NCI-H1694 (cell line): ENCODE data around the gene PARD6A.
"Not testable (repeated sequence)": the region's sequence is repeated elsewhere in the genome, so short reads cannot be mapped to it uniquely, and the experiment has no call there.

Source experiments
- DNase-seq: peaks from one replicate; lab custom pipeline; 2025; lab: John Stamatoyannopoulos, UW

Gene PARD6A

DNA sequence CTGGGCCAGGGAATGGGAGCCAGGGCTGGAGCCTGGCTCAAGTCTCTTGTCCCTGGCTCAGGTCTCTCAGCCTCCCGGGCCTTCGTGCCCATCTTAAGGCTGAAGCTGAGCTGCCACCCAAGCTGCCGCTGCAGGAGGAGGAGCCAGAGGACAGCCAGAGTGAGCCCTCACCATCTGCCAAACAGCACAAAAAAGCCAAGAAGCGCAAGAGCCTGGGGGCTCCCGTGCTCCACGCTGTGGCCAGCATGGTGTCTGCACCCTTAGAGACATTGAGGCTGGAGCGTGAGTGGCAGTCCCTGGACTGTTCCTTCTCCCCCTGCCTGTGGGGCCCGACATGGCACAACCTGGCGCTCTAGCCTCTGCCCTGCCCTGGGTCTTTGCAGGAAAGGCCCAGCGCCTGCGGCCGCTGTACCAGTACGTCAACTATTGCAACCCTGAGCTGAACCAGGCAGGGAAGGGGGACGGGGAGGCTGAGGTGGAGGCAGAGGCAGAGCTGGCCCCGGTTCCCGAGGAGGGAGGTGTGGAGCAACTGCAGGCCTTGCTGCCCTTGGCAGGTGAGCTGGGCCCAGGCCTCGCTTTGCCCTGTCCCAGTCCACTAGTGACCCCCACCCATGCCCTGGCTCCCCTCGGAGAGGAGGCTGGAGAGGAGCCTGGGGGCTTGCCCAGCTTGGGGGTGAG is 7.2 kb downstream of the PARD6A start:
- DNase-seq = peak; percentile 88

DNA sequence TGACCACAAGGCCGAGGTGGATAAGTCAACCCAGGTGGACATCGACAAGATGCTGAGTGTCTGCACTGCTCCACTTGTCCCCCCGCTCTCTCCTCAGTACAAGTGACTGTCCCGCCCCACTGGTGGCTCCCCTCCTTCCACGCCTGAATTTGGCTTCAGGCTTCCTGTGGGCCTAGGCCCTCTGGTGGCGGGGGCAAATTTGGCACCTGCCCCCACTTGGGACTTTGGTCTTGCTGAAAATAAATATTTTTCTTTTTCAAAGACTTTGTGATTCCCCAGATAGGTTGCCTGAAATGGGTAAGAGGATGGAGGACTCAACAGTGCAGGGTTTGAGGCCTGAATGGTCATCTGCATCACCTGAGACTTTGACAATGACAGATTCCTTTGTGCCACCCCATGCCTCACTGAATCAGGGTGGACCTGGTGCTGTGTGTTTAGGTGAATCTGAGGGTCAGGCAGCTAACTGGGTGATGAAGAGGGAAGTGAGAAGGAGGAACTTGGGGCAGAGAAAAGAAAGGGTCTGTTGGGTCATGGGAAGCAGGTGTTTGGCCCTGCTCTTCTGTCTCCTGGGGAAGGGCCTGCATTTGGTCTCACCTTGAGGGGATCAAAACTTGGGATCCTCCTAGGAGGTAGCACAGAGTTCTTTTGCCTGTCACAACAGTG is 7.9 kb downstream of the PARD6A start:
- no peak for DNase-seq

DNA sequence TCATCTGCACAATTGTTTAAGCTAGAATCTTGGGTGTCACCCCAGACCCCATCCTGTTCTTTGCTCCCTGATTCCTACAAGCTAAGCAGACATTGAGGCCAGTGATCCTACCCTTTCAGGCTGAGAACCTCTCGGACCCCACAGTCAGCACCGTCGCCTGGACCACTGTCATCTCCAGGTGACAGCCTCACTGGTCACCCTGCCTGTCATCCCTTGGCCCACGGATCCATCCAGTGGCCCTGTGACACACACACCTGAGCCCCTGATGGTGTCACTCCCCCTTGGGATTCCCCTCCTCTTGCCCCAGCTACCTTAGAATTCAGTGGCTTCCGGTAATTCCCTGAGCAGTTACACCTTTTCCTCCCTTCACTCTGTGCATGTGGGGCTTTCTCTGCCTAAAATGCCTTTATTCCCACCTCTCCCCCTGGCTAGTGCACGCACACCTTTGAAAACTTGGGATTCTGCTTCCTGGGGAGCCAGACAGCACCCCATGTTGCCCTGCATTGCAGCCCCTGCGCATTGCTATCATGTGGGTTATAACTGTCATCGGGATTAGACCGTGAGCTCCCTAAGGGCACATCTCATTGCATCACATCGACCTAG is 8.8 kb downstream of the PARD6A start:
- no peak for DNase-seq

DNA sequence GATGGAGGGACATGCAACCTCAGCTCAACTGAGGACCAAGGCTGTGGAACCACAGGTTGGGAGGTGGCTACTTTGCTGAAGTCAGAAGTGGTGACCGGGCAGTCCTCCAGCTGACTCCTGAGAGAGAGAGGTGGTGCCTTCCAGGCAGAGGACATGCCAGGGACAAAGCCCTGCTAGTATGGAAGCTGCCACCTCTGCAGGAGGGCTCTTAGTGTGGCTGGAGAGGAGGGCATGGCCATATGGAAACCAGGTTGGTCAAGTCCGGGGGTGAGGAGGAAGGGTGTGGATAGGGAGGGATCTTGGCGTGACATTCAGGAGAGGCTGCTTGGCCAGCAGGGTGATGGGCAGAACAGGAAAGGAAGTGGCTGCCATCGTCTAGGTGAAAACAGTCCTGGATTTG is 11.5 kb downstream of the PARD6A start:
- DNase-seq = no peak

DNA sequence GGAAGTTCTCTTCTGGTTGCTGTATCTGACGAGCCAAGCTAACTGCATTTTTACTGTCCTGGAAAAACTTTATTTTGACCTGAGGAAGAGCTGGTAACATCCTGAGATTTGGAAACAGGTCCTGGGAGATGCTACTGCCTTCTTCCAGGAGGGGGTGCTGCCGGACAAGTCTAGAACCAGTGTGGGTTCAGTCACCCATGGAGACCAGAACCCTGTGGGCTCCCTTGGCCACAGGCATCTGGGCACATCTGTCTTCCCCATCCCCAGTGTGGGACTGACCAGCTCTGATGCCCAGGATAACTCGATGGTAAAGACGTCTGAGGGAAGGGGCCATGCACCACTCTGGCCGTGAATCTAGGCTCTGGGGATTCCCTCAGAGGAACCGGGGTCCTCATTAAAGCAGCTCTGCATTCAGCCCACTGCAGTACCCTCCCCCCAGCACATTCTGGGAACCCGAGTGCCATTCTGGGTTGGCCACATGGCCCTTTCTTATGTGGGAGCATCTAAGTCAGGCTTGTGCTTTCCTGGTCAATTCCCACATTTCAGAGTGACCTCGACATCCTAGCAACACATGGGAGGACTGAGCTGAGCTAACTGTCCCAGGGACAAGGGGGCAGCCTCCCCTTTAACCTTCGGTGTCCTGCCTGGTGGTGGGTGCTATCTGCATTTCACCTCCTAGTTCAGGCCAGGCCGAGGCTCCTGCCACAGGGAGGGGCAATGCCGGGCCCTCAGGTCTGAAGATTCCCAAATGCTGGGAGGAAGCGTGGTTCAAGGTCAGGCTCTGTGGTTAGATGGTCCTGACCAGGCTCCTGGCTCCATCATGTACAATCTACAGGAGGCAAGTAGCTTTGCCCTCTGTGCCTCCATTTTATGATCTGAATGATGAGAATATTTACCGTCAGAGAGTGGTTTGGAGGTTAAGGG is 12.2 kb downstream of the PARD6A start:
- DNase-seq = peak; percentile 9

DNA sequence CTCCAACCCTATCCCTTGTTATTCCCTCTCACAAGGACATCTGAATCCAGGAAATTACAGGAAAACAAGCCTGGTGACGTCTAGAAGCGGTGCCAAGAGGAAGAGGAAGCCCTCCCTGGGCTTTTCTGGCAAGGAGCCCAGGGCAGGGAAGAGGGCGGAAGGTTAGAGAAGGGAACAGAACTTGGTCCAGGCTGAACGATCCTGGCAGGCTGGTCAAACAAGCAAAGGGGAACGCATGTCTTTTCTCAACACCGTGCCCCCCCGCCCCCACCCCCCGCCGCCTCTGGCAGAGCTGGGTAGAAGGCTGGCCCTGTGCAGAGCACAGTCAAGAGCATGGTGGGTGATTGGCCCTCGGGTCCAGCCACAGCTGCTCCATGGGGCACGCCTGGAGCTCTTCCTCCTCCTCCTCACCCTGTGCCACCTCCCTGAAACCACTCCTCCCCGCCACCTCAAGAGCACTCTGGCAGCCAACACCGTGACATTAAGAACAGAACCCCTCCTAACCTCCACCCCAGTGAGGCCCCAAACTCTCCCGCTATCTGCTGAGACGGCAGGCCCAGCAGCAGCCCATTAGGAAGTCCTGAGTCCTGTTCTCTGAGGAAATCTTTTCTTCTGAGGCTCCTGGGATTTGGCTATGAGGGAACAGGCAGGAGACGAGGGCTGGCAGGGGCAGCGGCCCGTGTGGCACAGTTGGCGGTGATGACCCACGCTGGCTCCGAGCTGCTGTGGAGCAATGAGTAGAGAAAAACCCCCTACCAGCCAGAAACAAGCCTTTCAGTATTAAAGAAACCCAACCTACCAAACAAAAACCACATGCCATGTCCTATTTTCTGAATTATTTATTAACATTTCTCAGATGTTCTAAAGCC is 13.2 kb downstream of the PARD6A start:
- DNase-seq = no peak

DNA sequence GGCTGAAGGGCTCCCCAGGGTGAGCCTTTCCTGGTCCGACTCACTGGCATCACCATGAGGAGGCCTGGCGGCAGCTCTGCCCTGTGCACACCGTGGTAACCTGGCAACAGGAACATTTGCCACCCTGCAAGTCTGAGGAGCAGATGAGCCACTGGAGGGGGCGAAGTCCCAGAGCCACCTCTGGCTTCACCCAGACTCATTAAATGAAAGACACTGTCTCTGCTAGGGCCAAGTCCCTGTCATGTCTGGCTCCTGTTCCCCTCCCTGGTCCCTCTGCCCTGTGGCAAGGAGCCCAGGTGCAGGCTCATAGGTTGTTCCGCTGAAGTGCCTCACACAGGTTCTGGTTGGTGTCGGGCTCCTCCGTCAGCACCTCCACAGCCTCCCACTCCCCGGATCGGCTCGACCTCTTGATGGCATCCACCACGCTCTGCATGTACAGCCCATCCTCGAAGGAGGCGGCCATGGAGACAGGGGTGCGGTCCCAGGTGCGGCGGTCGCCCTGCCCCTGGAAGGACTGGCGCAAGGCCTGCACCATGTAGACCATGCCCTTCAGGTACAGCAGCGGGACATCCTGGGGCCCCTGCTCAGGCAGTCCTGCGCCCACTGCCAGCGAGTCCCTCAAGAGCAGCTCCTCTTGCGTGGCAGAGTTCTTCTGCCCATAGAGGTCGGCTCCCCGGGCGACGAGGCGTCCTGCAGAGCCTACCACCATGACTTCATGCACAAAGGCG is 14.3 kb downstream of the PARD6A start:
- DNase-seq = no peak

DNA sequence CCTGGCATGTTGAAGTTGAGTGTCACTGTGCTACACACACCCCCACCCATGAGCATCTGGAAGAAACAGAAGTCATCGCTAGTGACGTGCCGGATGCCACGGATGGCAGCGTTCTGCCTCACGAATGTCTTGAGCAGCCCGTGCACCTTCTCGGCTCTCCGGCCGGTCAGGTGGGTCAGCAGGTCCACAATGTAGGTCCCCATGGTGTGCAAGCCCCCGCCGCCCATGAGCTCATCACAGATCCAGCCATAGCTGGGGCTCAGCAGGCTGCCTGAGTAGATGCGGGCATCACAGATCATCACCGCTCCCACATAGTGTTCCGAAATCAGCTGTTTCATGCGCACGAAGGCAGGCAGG is 14.8 kb downstream of the PARD6A start:
- no peak for DNase-seq

DNA sequence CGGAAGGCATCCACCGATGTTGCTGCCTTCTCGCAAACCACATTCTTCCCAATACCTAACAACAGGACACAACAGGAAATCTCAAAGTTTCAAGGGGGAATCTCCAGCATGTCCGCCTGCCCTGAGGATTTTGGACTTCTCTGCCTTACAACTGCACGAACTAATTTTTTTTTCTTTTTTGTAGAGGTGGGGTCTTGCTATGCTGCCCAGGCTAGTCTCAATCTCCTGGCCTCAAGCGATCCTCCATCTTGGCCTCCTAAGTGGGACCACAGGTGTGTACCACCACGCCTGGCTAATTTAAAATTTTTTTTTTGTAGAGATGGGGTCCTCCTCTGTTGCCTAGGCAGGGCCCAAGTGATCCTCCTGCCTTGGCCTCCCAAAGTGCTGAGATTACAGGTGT is 15.2 kb downstream of the PARD6A start:
- DNase-seq = no peak

DNA sequence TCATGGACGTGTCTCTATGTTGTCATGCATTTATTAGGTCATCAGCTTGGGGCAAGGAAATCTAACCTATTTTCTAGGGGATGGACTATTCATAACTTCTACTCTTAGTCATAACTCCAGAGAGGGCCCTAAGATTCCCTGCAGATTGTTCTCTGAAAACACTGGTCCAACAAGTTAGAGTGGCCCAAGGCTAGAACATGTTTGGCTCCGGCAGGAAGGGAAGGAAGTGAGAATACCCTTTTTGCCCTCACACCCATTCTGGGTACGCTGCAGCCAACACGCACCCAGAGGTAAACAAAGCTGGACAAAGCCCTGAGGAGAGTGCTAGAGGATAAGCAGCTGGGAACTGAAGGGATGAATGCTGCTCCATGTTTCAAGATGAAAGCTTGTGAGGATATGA is 15.8 kb downstream of the PARD6A start:
- DNase-seq = no peak

DNA sequence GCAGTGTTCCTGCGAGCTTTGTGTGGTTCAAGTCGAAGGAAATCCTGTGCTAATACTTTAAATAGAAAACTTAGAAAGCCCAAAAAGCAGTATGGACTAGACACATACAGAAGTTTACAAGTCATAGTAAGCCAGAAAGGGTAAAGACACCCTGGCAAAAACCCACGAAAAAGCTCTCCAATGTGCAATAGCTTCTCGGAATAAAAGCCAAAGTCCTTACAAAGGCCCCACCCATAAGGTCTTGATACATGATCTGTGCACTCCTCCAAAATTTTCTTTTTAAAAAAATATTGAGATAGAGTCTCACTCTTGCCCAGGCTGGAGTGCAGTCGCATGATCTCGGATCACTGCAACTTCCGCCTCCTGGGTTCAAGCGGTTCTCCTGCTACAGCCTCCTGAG is 16.2 kb downstream of the PARD6A start:
- no peak for DNase-seq

DNA sequence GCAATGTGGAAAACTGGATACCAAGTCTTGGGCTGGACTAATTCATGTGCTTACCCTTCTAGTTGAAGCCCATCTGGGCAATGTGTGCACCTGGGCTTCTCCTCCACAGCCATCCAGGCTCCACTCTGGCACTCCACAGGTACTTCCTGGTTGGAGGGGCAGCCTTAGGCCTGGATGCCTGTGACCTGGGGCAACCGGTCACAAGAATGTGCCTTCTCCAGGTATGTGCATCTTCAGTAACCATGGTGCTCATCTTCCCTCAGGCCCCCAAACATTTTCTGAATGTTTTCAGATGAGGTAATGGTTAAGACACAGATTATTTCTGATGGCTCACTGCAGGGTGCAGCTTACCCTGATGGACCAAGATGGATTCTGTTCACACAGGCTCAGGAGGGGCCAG is 17.0 kb downstream of the PARD6A start:
- no peak for DNase-seq

DNA sequence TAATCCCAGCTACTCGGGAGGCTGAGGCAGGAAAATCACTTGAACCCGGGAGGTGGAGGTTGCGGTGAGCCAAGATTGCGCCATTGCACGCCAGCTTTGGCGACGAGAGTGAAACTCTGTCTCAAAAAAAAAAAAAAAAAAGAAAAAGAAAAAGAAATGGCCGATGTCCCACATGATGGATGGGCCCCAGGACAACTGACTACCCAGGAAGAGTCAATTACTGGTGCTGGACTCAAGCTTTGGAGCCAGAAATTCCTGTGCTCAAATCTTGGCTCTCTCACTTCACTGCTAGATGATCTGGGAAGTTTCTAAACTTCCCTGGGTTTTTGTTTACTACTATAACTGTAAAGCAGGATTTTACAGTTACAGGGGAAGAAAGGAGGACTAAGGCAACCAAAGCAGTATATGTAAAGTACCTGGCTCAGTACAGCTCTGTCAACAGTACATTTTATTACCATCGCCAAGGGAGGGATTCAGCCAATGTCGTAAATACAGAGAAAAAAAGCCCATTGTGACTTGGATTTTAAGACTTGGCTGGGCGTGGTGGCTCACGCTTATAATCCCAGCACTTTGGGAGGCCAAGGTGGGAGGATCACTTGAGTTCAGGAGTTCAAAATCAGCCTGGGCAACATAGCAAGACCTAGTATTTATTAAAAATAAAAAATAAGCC is 17.7 kb downstream of the PARD6A start:
- no peak for DNase-seq

DNA sequence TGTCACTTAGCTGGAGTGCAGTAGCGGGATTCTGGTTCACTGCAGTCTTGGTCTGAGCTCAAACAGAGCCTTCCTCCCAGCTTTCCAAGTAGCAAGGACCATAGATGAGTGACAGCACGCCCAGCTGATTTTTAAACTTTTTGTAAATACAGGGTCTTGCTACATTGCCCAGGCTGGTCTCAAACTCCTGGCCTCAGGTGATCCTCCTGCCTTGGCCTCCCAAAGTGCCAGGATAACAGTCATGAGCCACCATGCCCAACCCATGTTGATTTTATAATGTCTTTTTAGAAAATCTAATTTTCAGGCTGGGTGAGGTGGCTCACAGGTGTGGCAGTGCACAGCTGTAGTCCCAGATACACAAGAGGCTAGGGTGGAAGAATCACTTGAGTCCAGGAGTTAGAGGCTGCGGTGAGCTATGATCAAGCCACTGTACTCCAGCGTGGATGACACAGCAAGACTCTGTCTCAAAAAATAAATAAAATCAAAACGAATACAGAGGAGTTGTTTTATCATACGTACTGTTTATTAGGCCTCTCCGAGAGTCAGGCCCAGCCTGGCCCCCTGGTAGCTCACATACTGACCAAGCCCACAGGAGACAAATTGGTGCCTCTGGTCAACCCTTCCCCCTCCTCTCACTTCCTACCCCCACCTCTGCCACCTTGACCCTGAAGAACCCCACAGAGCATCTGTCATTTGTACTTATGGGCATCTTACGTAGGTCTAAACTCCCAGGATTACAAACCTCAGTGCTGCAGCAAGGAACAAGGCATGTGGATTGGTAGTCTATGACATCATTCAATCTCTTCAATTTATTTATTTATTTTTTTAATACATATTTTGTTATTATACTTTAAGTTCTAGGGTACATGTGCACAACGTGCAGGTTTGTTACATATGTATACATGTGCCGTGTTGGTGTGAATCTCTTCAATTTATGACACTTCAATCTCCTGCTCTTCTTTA is 19.5 kb downstream of the PARD6A start:
- DNase-seq = no peak

DNA sequence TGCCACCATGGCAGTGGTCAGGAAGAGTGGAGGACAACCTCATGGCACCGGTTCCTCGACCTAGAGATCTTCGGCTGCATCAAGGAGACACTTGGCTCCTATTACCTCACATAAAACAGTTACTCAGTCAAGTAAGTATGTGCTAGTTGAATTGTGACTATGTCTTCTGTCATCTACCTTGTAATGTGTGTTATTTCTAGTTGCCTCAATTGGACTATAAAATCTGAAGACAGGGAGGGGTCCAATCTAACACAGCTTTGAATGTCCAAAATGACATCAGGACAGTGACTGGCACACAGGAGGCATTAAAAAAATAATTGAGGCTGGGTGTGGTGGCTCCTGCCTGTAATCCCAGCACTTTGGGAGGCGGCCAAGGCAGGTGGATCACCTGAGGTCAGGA is 23.0 kb downstream of the PARD6A start:
- no peak for DNase-seq

DNA sequence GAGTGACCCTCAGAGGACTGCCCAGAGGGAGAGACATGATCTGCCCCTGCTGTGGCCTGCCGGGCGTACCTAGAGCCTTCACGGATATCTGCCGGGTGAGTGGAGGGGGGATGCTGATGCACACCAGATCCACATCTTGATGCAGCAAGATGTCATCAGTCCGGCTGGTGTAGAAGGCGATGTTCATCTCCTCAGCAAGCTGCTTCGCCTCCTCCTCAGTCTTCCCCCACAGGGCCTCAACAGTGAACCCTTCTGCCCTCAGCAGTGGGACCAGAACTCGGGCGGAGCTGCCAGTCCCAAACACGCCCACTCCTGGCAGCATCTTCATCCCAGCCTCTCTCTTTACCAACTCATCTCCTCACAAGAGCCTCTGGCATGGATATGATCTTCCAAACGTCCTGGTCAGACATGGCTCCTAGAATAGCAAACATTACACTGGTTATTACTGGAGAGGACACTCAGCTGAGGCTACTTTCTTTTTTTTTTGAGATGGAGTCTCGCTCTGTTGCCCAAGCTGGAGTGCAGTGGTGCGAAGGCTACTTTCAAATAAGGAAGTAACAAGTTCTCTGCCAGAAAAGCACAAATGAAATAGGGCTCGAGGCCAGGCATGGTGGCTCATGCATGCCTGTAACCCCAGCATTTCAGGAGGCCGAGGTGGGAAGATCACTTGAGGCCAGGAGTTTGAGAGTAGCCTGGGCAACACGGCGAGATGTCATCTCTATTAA is 24.8 kb downstream of the PARD6A start:
- DNase-seq = no peak

DNA sequence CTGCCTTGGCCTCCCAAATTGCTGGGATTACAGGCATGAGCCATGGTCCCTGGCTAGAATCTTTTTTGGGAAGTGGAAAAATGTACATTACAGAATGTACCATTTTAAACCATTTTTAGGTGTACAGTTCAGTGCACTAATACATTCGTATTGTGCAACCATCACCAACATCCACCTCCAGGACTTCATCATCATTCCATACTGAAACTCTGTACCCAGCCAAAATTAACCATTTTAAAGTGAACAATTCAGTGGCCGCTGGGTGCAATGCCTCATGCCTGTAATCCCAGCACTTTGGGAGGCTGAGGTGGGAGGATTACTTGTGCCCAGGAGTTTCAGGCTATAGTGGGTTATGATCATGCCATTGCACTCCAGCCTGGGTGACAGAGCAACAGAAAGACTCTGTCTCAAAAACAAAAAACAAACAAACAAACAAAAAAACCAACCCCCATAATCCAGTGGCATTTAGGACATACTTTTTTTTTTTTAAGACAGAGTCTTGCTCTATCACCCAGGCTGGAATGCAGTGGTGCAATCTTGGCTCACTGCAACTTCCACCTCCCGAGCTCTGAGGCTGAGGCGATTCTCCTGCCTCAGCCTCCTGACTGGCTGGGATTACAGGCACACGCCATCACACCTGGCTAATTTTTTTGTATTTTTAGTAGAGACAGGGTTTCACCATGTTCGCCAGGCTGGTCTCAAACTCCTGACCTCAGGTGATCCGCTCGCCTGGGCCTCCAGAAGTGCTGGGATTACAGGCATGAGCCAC is 32.9 kb downstream of the PARD6A start:
- DNase-seq = not testable (repeated sequence)

DNA sequence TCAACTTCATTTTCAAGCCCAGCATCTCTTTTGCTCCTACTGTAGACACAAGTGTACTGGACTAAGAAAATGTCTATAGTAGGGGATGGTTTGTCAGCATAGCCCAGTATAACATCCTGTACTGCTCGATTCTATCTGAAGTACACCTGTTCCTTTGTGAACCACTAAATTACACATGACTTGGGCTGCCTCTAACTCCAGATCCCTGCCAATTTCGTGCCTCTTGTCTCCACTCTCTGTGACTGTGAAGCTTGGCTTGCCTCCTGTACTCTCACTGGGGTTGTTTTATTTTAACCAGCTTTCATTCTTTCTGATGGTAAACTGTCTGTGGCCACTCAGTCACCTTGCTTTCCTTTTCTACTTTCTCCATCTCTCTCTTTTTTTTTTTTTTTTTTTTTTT is 33.9 kb downstream of the PARD6A start:
- DNase-seq = no peak
